ENCODE measurements around the gene CYBC1. TPM values are rescaled to one million over a fixed set of nuclear protein-coding genes. Genes with fewer than 3 reads are reported as not detected.

CYBC1 gene
- total and polyA plus RNA-seq, 2 of the 4 experiments (the other 2 are of a cell fraction): 75.1 to 76.7 TPM

DNA sequence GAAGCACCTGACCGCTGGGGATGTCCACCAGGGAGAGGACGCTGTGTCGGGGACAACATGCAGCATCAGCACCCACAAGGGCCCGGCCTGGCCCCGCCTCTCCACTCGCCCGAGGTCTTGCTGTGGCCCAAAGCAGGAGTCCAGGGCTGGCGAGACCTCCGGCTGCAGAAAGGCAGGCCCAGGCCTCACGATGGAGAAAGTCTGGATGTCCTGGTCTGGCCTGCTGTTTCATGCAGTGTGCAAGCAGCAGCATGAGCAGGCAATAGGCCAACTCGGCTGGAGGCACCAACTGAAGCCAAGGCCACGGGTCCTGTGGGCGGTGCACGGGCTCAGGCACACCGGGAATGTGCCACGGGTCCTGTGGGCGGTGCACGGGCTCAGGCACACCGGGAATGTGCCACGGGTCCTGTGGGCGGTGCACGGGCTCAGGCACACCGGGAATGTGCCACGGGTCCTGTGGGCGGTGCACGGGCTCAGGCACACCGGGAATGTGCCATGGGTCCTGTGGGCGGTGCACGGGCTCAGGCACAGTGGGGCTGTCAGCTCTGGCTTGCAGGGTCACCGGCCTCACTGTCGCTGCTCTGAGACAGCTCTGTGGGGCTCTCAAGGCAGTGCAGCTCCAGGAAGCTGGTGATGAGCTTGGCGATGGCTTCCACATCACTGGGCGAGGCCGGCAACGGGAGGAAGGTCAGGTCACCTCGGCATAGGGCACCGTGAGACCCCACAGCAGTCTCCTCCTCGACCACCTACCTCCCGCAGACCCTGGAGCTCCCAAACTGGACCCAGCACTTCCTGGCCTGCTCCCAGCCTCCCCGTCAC is 6.9 kb downstream of the CYBC1 start:
- H2AFZ ChIP-seq (replicated peaks; ENCODE audit: low read length, poor library complexity): no peak overlapping the region
- H3K9me3 ChIP-seq (ENCODE audit: control insufficient read depth, insufficient read depth, low read length): no peaks in the 10 kb centered on the region
- ChIA-PET POLR2A (ENCODE audit: unreplicated experiment) (no interaction called here), CTCF (no interaction called here)
- BruUV-seq (replicated peaks): no TSS peak
- H3K9ac ChIP-seq (ENCODE audit: low read depth, low read length): no peak overlapping the region
- H3K4ac ChIP-seq (ENCODE audit: low read depth, low read length): no peak overlapping the region
- no peak overlapping the region for H3K23ac ChIP-seq (ENCODE audit: low read depth, low read length)
- no peaks in the 10 kb centered on the region; the same call in 1 of the 2 replicates for H3K4me1 ChIP-seq (ENCODE audit: control insufficient read depth, insufficient read depth, low read length)
- intact Hi-C loops (cut with micrococcal nuclease): no loop called here
- no peak overlapping the region for H2AK9ac ChIP-seq (replicated peaks; ENCODE audit: low read depth, low read length, poor library complexity)
- peaks cover 3% of the 10 kb centered on the region; the same call in 1 of the 2 replicates for H3K9me1 ChIP-seq (ENCODE audit: insufficient read depth, low read length)
- no peak for ATAC-seq (ENCODE audit: low read depth)
- peaks cover 7 to 25% of the 10 kb centered on the region in 2 experiments for H3K79me1 ChIP-seq (ENCODE audit: low read depth in 1 of 2, low read length in 2 of 2)
- DNase-seq: no peak
- H3K4me3 ChIP-seq (ENCODE audit: insufficient read depth, low read depth, low read length): no peak overlapping the region
- H2AK5ac ChIP-seq (ENCODE audit: low read depth, low read length): no peak overlapping the region
- dilution Hi-C loops (cut with HindIII; ENCODE audit: low sequenced_read_pairs, unreplicated experiment): no loop called here
- no peak overlapping the region for H2BK20ac ChIP-seq (ENCODE audit: low read depth, low read length)
- 91% methylated on average over 11 of the region's 40 CpGs; no CpG with 5 or more reads in 1 of the 2 experiments for whole genome bisulfite sequencing, 2 experiments (ENCODE audit: extremely low coverage in 2 of 2, insufficient read length in 1 of 2)
- no peak overlapping the region for H3K4me2 ChIP-seq (ENCODE audit: low read depth, low read length)
- no peak overlapping the region for H2BK120ac ChIP-seq (ENCODE audit: low read depth, low read length)
- H3K56ac ChIP-seq (ENCODE audit: extremely low read depth, insufficient read depth, low read length): no peak overlapping the region
- H3K27me3 ChIP-seq (ENCODE audit: control insufficient read depth, insufficient read depth, low read length): no peaks in the 10 kb centered on the region
- H3K36me3 ChIP-seq (ENCODE audit: control insufficient read depth, insufficient read depth, low read length): peaks cover 43% of the 10 kb centered on the region
- H2BK5ac ChIP-seq (ENCODE audit: low read depth, low read length, poor library complexity, severe bottlenecking): no peak overlapping the region
- no peak overlapping the region for H4K8ac ChIP-seq (ENCODE audit: low read depth in 2 of 2, low read length in 2 of 2)
- H3K14ac ChIP-seq (replicated peaks; ENCODE audit: low read depth, low read length): no peak overlapping the region
- no peak overlapping the region for H2BK15ac ChIP-seq (ENCODE audit: low read depth, low read length)
- no peak overlapping the region for H4K5ac ChIP-seq (ENCODE audit: low read depth, low read length)
- H4K91ac ChIP-seq (ENCODE audit: insufficient read depth, low read depth, low read length): no peak overlapping the region
- H4K20me1 ChIP-seq (ENCODE audit: insufficient read depth, low read length): peaks cover 18% of the 10 kb centered on the region
- H3K27ac ChIP-seq (ENCODE audit: insufficient read depth, low read length): no peak overlapping the region
- H3K18ac ChIP-seq (ENCODE audit: low read depth, low read length): no peak overlapping the region
- TF ChIP-seq CEBPB (IDR thresholded peaks at IDR 0.05; ENCODE audit: low read depth, low read length) (no peak), NFE2L2 (IDR thresholded peaks at IDR 0.05; ENCODE audit: low read depth, low read length) (no peak), ELK1 (IDR thresholded peaks at IDR 0.05; ENCODE audit: borderline replicate concordance, low read depth, low read length) (no peak), CHD1 (IDR thresholded peaks at IDR 0.05; ENCODE audit: low read depth, low read length) (no peak), MAFK (IDR thresholded peaks at IDR 0.05; ENCODE audit: low read depth, low read length) (no peak), MAZ (IDR thresholded peaks at IDR 0.05; ENCODE audit: borderline replicate concordance, low read depth, low read length) (no peak), SMC3 (IDR thresholded peaks at IDR 0.05; ENCODE audit: low read depth, low read length) (no peak), POLR2A (IDR thresholded peaks at IDR 0.05; ENCODE audit: low read depth, low read length) (no peak), FOS (IDR thresholded peaks at IDR 0.05; ENCODE audit: low read depth, low read length) (no peak), RAD21 (IDR thresholded peaks at IDR 0.05; ENCODE audit: low read length) (no peak), RFX5 (IDR thresholded peaks at IDR 0.05; ENCODE audit: low read depth, low read length) (no peak)
- TF ChIP-seq, protein P1, sequence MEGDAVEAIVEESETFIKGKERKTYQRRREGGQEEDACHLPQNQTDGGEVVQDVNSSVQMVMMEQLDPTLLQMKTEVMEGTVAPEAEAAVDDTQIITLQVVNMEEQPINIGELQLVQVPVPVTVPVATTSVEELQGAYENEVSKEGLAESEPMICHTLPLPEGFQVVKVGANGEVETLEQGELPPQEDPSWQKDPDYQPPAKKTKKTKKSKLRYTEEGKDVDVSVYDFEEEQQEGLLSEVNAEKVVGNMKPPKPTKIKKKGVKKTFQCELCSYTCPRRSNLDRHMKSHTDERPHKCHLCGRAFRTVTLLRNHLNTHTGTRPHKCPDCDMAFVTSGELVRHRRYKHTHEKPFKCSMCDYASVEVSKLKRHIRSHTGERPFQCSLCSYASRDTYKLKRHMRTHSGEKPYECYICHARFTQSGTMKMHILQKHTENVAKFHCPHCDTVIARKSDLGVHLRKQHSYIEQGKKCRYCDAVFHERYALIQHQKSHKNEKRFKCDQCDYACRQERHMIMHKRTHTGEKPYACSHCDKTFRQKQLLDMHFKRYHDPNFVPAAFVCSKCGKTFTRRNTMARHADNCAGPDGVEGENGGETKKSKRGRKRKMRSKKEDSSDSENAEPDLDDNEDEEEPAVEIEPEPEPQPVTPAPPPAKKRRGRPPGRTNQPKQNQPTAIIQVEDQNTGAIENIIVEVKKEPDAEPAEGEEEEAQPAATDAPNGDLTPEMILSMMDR (conservative IDR thresholded peaks at IDR 0.05; ENCODE audit: low read depth, low read length): no peak
- in situ Hi-C loops (cut with MboI; ENCODE audit: low sequenced_read_pairs): no loop called here

All from IMR-90 (cell line).